A673 (cell line): Measurements from ENCODE around the gene DMRT2. TPM values are rescaled to one million over a fixed set of nuclear protein-coding genes. Genes with fewer than 3 reads are reported as not detected.

Source experiments
- BruUV-seq: library from RNA; stranded (reverse); fragments of 400-500 nt; replicated peaks from 2 replicates; lab custom pipeline; 2021; lab: Mats Ljungman, UMichigan
- CTCF ChIA-PET: fragments of 300-600 bp; sonication (Branson Sonifier 250); formaldehyde crosslinking; loops from one replicate; lab custom pipeline; 2022; ENCODE audit warnings: antibody characterized with exemption; lab: Charles Lee
- POLR2A ChIA-PET: fragments of 300-600 bp; sonication (Branson Sonifier 250); formaldehyde crosslinking; loops from one replicate; lab custom pipeline; 2022; ENCODE audit warnings: antibody characterized with exemption; ENCODE audit not compliant: low non-redundant PET; lab: Charles Lee
- DNase-seq: peaks from one replicate; pipeline ENCODE4 v3.0.0-alpha.2; 2015; ENCODE audit warnings: low spot score
- H3K27ac ChIP-seq: fragments of 200-600 bp; sonication (generic); 2 replicates; pipeline ENCODE4 v1.5.1; 2016; ENCODE audit warnings: mixed run types, low read depth, mild to moderate bottlenecking, mixed read lengths, antibody characterized with exemption, low read length; ENCODE audit not compliant: poor library complexity, severe bottlenecking
- H3K27me3 ChIP-seq: fragments of 200-600 bp; sonication (generic); replicated peaks from 2 replicates; pipeline ENCODE4 v1.6.1; 2017; ENCODE audit warnings: mixed run types, low read depth, mild to moderate bottlenecking, mixed read lengths, antibody characterized with exemption, low read length; ENCODE audit not compliant: insufficient read depth, poor library complexity
- H3K36me3 ChIP-seq: fragments of 200-600 bp; sonication (generic); 2 replicates; pipeline ENCODE4 v1.6.1; 2016; ENCODE audit warnings: mixed run types, mild to moderate bottlenecking, mixed read lengths, antibody characterized with exemption, low read length; ENCODE audit not compliant: insufficient read depth, poor library complexity, severe bottlenecking
- H3K4me1 ChIP-seq: fragments of 200-600 bp; sonication (generic); 2 replicates; pipeline ENCODE4 v1.6.1; 2017; ENCODE audit warnings: mixed run types, mild to moderate bottlenecking, mixed read lengths, antibody characterized with exemption, low read length; ENCODE audit not compliant: insufficient read depth, poor library complexity, severe bottlenecking
- H3K4me3 ChIP-seq: fragments of 200-600 bp; sonication (generic); 2 replicates; pipeline ENCODE4 v1.5.1; 2016; ENCODE audit warnings: low read depth, mixed run types, mild to moderate bottlenecking, mixed read lengths, low read length; ENCODE audit not compliant: poor library complexity, severe bottlenecking
- H3K9me3 ChIP-seq: fragments of 200-600 bp; sonication (generic); 2 replicates; pipeline ENCODE4 v1.6.1; 2016; ENCODE audit warnings: mixed run types, low read depth, mild to moderate bottlenecking, mixed read lengths, antibody characterized with exemption, low read length; ENCODE audit not compliant: poor library complexity, severe bottlenecking
- EZH2 ChIP-seq: fragments of 200-600 bp; sonication (generic); IDR thresholded peaks from 2 replicates; pipeline ENCODE4 v1.6.1; 2017; ENCODE audit warnings: borderline replicate concordance, low read depth, mild to moderate bottlenecking, mixed read lengths, antibody characterized with exemption, low read length; ENCODE audit not compliant: poor library complexity, severe bottlenecking
- intact Hi-C: fragments of 100-400 bp; cut with micrococcal nuclease; formaldehyde crosslinking; loops from one replicate; pipeline ENCODE4 v1.10.0; 2022; ENCODE audit not compliant: unreplicated experiment
- total RNA-seq: library from RNA; stranded (reverse); gene quantifications from 2 replicates; pipeline ENCODE4 v1.2.3, GENCODE V29; 2021
- TF ChIP-seq, protein P1 (sequence below): fragments of 300-800, 200-600 bp; sonication (generic); conservative IDR thresholded peaks from 2 replicates; pipeline ENCODE4 v1.5.1; 2017; ENCODE audit warnings: low read depth, mild to moderate bottlenecking, antibody characterized with exemption, low read length, moderate library complexity, mixed read lengths

Gene DMRT2
- total RNA-seq, 1 experiment from 2014 or later: not detected

DNA sequence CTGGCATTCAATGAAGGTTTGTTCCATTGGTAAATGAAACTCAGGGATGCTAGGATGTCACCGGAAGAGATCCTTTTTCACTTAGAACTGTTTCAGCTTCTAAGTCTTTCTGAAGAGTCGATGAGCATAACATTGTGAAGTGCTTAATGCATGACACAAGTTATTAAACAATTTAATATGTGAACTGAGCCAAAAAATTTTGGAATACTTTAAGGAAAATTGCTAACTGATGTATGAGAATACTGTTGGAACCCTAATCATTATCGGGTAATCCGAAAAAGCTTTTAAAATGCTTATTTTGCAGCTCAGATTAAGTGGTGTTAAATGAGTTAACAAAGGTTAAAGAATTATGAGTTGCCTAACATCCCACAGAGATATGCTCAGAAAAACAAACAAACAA is 34.9 kb downstream of the DMRT2 start:
- no peak overlapping the region for H3K4me3 ChIP-seq
- TF ChIP-seq, protein P1, sequence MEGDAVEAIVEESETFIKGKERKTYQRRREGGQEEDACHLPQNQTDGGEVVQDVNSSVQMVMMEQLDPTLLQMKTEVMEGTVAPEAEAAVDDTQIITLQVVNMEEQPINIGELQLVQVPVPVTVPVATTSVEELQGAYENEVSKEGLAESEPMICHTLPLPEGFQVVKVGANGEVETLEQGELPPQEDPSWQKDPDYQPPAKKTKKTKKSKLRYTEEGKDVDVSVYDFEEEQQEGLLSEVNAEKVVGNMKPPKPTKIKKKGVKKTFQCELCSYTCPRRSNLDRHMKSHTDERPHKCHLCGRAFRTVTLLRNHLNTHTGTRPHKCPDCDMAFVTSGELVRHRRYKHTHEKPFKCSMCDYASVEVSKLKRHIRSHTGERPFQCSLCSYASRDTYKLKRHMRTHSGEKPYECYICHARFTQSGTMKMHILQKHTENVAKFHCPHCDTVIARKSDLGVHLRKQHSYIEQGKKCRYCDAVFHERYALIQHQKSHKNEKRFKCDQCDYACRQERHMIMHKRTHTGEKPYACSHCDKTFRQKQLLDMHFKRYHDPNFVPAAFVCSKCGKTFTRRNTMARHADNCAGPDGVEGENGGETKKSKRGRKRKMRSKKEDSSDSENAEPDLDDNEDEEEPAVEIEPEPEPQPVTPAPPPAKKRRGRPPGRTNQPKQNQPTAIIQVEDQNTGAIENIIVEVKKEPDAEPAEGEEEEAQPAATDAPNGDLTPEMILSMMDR: no peak
- no peak for TF ChIP-seq EZH2
- CTCF ChIA-PET: no interaction called here
- no peak for DNase-seq
- intact Hi-C loops: no loop called here
- no TSS peak for BruUV-seq
- H3K27ac ChIP-seq: no peak overlapping the region
- H3K9me3 ChIP-seq: no peaks in the 10 kb centered on the region
- H3K4me1 ChIP-seq: no peaks in the 10 kb centered on the region
- H3K36me3 ChIP-seq: no peaks in the 10 kb centered on the region
- POLR2A ChIA-PET: no interaction called here
- H3K27me3 ChIP-seq: peaks cover 16% of the 10 kb centered on the region

- no peaks in the 10 kb centered on the region for H3K4me1 ChIP-seq
- ChIA-PET POLR2A (no interaction called here), CTCF (no interaction called here)
- intact Hi-C loops: no loop called here
- BruUV-seq: no TSS peak
- H3K36me3 ChIP-seq: no peaks in the 10 kb centered on the region
- DNase-seq: no peak
- no peak overlapping the region for H3K27ac ChIP-seq
- no peaks in the 10 kb centered on the region for H3K9me3 ChIP-seq
- peaks cover 16% of the 10 kb centered on the region for H3K27me3 ChIP-seq
- TF ChIP-seq, protein P1: no peak
- TF ChIP-seq EZH2: no peak
- no peak overlapping the region for H3K4me3 ChIP-seq
Observed at GRCh38 chr9:1086517-1086916, 36.4 kb downstream of the DMRT2 start.

DNA sequence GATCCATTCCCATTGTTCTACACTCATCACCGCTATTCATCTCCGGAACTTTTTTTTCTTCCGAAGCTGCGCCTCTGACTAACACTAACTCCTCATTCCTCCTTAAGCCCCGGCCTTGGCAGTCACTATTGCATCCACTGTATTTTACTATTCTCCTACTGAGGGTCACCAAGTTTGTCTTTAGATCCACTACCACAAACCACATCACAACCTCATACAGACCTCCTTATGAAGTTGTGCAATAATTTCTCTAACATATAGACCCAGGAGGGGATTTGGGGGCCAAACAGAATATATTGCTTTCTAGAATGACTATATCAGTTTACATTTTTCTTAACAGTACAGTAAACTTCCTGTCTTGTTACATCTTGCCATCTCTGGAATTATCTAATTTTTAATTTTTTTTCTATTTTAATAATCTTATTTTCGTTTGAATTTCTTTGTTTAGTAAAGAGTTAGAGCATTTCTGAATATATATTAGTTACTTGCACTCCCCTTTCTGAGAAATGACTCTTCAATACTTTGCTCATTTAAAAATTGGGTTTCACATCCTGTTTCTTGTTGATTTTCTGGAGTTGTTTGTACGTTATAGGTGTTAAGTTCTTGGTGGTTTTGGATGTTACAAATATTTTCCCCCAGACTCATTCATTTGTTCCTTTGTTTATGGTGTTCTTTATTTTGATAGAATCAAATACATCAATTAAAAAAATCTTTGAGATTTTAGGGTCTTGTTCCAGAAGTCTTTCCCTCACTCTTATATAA is 37.1 kb downstream of the DMRT2 start:
- no peaks in the 10 kb centered on the region for H3K36me3 ChIP-seq
- H3K27ac ChIP-seq: no peak overlapping the region
- peaks cover 16% of the 10 kb centered on the region for H3K27me3 ChIP-seq
- TF ChIP-seq, protein P1: no peak
- no peak for TF ChIP-seq EZH2
- H3K9me3 ChIP-seq: no peaks in the 10 kb centered on the region
- no TSS peak for BruUV-seq
- ChIA-PET CTCF (no interaction called here), POLR2A (no interaction called here)
- no peak for DNase-seq
- H3K4me1 ChIP-seq: no peaks in the 10 kb centered on the region
- intact Hi-C loops: no loop called here
- H3K4me3 ChIP-seq: no peak overlapping the region
